ENCODE data around the gene MPPED2.

MPPED2 gene

DNA sequence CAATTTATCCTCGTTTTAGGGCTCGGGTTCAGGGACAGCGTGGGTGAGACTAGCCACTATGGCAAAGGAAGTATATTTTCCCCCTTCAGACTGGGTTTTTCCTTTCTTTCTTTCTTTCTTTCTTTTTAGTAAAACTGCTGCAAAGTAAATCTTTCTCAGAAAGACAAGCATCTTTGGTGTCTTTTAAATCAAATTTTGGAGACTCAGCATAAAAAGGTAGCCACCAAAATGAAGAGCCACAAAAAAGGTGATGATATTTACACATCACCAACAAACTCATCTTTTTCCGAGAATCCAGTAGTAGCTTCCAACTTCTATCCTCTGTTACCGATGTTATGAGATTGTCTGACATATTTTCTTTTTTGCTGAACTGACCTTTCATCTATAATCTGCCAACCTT, 88.6 kb downstream of the MPPED2 start:
- no peaks in the 10 kb centered on the region for H3K9me3 Mint-ChIP-seq
- peaks cover 30% of the 10 kb centered on the region for H3K36me3 Mint-ChIP-seq (ENCODE audit: low read depth)
- H3K4me3 Mint-ChIP-seq, result no peak overlapping the region
- peaks cover 38% of the 10 kb centered on the region for H3K4me1 Mint-ChIP-seq
- no peak overlapping the region for H3K27ac Mint-ChIP-seq
- peaks cover 11% of the 10 kb centered on the region for H3K27me3 Mint-ChIP-seq (ENCODE audit: low read depth)
- TF ChIP-seq, protein P1, sequence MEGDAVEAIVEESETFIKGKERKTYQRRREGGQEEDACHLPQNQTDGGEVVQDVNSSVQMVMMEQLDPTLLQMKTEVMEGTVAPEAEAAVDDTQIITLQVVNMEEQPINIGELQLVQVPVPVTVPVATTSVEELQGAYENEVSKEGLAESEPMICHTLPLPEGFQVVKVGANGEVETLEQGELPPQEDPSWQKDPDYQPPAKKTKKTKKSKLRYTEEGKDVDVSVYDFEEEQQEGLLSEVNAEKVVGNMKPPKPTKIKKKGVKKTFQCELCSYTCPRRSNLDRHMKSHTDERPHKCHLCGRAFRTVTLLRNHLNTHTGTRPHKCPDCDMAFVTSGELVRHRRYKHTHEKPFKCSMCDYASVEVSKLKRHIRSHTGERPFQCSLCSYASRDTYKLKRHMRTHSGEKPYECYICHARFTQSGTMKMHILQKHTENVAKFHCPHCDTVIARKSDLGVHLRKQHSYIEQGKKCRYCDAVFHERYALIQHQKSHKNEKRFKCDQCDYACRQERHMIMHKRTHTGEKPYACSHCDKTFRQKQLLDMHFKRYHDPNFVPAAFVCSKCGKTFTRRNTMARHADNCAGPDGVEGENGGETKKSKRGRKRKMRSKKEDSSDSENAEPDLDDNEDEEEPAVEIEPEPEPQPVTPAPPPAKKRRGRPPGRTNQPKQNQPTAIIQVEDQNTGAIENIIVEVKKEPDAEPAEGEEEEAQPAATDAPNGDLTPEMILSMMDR (IDR thresholded peaks at IDR 0.05; ENCODE audit: unreplicated experiment in 3 of 3), result no peak

DNA sequence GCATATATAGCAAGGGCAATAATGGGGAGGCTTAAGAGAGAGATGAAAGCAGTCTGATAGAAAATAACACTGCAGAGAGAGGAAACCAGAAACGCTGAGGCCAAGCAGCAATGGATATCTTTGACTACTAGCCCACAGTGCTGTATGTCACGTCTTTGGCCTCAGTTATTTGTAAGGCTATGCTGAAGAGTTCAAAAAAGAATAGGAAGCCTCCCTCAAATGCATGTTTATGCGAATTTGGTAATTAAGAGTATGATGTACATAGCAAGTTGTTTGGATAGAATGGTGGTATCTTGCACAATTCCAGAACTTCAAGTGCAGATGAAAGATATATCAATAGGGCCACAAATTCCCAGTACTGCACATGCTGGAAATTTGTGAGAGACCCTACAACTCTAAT, 89.2 kb downstream of the MPPED2 start:
- H3K9me3 Mint-ChIP-seq, result no peaks in the 10 kb centered on the region
- H3K36me3 Mint-ChIP-seq (ENCODE audit: low read depth), result peaks cover 32% of the 10 kb centered on the region
- peaks cover 11% of the 10 kb centered on the region for H3K27me3 Mint-ChIP-seq (ENCODE audit: low read depth)
- peaks cover 34% of the 10 kb centered on the region for H3K4me1 Mint-ChIP-seq
- no peak overlapping the region for H3K27ac Mint-ChIP-seq
- TF ChIP-seq, protein P1 (IDR thresholded peaks at IDR 0.05; ENCODE audit: unreplicated experiment in 3 of 3), result no peak
- no peak overlapping the region for H3K4me3 Mint-ChIP-seq

DNA sequence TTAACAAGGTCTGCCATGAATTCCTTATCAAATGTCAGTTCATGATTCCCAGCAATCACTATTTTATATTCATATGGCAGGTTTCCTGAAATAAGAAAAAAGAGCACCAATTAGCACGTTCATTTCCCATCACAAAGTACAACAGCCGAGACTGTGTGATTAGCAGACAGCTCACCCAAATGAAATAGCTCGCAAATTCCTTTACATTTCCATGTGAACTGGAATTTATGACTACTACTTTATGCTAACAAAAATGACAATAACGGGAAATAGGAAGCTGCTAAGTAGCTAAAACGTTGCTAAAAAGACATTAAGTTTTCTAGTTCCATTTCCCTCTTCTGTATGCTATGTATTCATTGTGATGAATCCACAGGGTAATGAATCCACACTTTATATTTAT, 90.7 kb downstream of the MPPED2 start:
- no peaks in the 10 kb centered on the region for H3K9me3 Mint-ChIP-seq
- H3K4me3 Mint-ChIP-seq, result no peak overlapping the region
- H3K36me3 Mint-ChIP-seq (ENCODE audit: low read depth), result peaks cover 25% of the 10 kb centered on the region
- peak overlapping the region in 2 of 3 experiments; percentile 32 to 34 for H3K27ac Mint-ChIP-seq
- TF ChIP-seq, protein P1 (IDR thresholded peaks at IDR 0.05; ENCODE audit: unreplicated experiment in 3 of 3), result no peak
- peaks cover 5% of the 10 kb centered on the region for H3K27me3 Mint-ChIP-seq (ENCODE audit: low read depth)
- peaks cover 44% of the 10 kb centered on the region for H3K4me1 Mint-ChIP-seq

DNA sequence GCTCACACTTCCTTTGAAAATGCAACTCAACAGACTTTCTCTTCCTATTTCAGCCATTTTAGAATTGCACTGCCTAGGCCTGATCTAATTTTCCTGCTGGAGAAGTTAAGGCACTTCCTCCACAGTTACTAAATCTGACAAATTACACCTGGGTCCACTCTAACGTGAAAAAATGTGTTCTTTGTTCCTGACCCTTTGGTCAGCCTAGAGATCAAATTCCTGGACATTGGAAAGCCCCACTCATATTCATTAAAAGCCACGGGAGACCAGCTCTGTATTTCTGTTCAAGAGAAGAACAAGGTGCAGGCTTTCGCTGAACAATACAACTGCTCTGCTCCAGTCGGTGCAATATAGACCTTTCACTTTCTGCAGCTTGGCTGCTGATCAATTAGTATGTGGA, 96.6 kb downstream of the MPPED2 start:
- Mint-ChIP-seq H3K4me3 (peak overlapping the region in 1 of 3 experiments; percentile 17), H3K27ac (peak overlapping the region; percentile 91 to 94 (median 93)), H3K36me3 (ENCODE audit: low read depth) (peaks cover 29% of the 10 kb centered on the region), H3K27me3 (ENCODE audit: low read depth) (no peaks in the 10 kb centered on the region), H3K4me1 (peaks cover 47% of the 10 kb centered on the region), H3K9me3 (no peaks in the 10 kb centered on the region)
- TF ChIP-seq, protein P1 (IDR thresholded peaks at IDR 0.05; ENCODE audit: unreplicated experiment in 3 of 3), result no peak

DNA sequence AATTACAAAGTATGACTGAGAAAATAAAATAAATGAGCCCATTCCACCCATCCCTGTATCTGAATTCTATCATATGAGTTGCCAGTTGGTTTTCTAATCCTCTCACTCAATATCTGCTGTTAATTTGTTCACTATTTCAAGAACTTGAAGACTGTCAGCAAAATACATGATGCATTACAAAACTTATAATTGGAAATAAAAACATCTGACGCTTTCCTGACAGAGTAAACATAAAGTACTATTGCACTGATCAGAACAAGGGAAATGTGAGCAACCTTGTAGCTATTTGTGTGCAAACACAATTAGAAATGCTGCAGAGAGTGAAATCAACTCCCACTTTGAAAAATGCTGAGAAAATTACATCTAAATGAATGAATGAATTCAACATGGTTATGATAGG, 97.1 kb downstream of the MPPED2 start:
- Mint-ChIP-seq H3K4me3 (peak overlapping the region; percentile 3 to 70 (median 55)), H3K27ac (peak overlapping the region; percentile 91 to 94 (median 93)), H3K36me3 (ENCODE audit: low read depth) (peaks cover 30% of the 10 kb centered on the region), H3K9me3 (no peaks in the 10 kb centered on the region), H3K4me1 (peaks cover 50% of the 10 kb centered on the region), H3K27me3 (ENCODE audit: low read depth) (no peaks in the 10 kb centered on the region)
- TF ChIP-seq, protein P1 (IDR thresholded peaks at IDR 0.05; ENCODE audit: unreplicated experiment in 3 of 3), result no peak

DNA sequence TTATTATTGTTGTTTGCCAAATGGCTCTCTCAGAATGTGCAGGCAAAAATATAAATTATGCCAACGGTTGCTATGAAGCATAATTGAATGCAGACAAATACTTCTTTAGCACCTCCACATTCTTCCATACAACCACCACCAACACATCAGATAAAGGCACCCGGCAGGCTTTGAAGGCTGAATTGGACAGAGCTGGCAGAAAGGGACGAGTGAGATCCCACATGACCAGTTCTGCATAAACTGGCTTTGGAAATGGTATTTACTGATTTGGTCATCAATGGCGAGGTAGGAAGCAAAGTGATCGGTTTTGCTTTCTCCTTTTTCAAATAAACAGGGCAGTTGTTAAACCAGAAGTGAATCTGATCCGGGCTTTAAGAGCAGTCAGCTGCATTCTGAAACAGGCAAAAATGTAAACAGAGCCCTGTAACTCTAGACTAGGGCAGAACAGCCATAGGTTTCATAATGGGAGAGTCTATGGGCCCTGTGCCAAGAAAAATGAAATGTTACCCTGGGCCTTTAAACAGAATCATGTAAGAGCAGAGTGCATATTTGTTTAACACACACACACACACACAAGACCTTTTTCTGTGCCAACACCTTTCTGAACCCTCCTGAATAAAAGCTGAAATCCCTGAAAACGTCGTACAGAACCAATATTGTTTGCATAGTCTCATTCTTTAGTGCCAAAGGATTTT, 97.7 kb downstream of the MPPED2 start:
- TF ChIP-seq, protein P1 (IDR thresholded peaks at IDR 0.05; ENCODE audit: unreplicated experiment in 3 of 3), result no peak
- Mint-ChIP-seq H3K9me3 (no peaks in the 10 kb centered on the region), H3K27me3 (ENCODE audit: low read depth) (no peaks in the 10 kb centered on the region), H3K27ac (peak overlapping the region; percentile 91 to 94 (median 93)), H3K36me3 (ENCODE audit: low read depth) (peaks cover 24% of the 10 kb centered on the region), H3K4me1 (peaks cover 50% of the 10 kb centered on the region), H3K4me3 (peak overlapping the region; percentile 3 to 70 (median 55))

All from nephron (organoid).